HCT116 (cell line): ENCODE data around the gene CBFA2T2. TPM values are rescaled to one million over a fixed set of nuclear protein-coding genes. Genes with fewer than 3 reads are reported as not detected.

Experiments
- ATAC-seq: fragments of 200-7000 bp; cut with Tn5 transposase; 2 replicates; pipeline ENCODE4 v1.9.1; 2020; ENCODE audit warnings: mild to moderate bottlenecking, moderate library complexity
- BruUV-seq: library from RNA; stranded (reverse); fragments of 400-500 nt; replicated peaks from 2 replicates; lab custom pipeline; 2021; lab: Mats Ljungman, UMichigan
- CTCF ChIA-PET: fragments of 300-600 bp; sonication (Branson Sonifier 250); formaldehyde crosslinking; loops from one replicate; lab custom pipeline; 2021; ENCODE audit warnings: antibody characterized with exemption; lab: Charles Lee
- POLR2A ChIA-PET: fragments of 300-600, 350-600 bp; sonication (Branson Sonifier 250); formaldehyde crosslinking; loops from one replicate; lab custom pipeline; 2021; ENCODE audit warnings: antibody characterized with exemption; lab: Charles Lee
- RAD21 ChIA-PET, 2 experiments: fragments of 300-600 bp; sonication (Branson Sonifier 250); formaldehyde crosslinking; loops; one replicate each; lab custom pipeline; 2023; ENCODE audit warnings: low total read pairs in 2 of 2; ENCODE audit not compliant: uncharacterized antibody in 2 of 2, unreplicated experiment in 2 of 2, low non-redundant PET in 1 of 2; lab: Charles Lee
- DNase-seq: peaks from one replicate; pipeline ENCODE4 v3.0.0-alpha.2; 2010; ENCODE audit warnings: low read depth, low spot score
- H2AFZ ChIP-seq: fragments of 200-600 bp; shearing (Covaris generic), sonication (generic); 2 replicates; pipeline ENCODE4 v1.6.1; 2017; ENCODE audit warnings: low read depth, mixed run types, mixed read lengths, antibody characterized with exemption, low read length; ENCODE audit not compliant: poor library complexity, severe bottlenecking
- H3K27ac ChIP-seq: 2 replicates; pipeline ENCODE4 v1.5.1; 2012; ENCODE audit warnings: low read depth, low read length
- H3K27me3 ChIP-seq: fragments of 200-600 bp; sonication (generic); 2 replicates; pipeline ENCODE4 v1.6.1; 2016; ENCODE audit warnings: mixed run types, low read length, mixed read lengths; ENCODE audit not compliant: insufficient read depth
- H3K36me3 ChIP-seq, 2 experiments: fragments of 200-500 bp in 1 of 2; fragments of 200-600 bp in 1 of 2; sonication (Bioruptor generic) in 1 of 2; sonication (generic) in 1 of 2; 2 replicates each; pipeline versions ENCODE4 v1.5.1 to v1.6.1; 2014 to 2016; ENCODE audit warnings: low read length in 2 of 2, inconsistent platforms in 1 of 2, mixed read lengths in 1 of 2, mixed run types in 1 of 2; ENCODE audit not compliant: insufficient read depth in 2 of 2, control insufficient read depth in 1 of 2
- H3K4me1 ChIP-seq, 2 experiments: fragments of 200-600 bp in 1 of 2; sonication (generic) in 1 of 2; 2 replicates each; pipeline versions ENCODE4 v1.5.1 to v1.6.1; 2012 to 2017; ENCODE audit warnings: low read length in 2 of 2, inconsistent platforms in 1 of 2, mild to moderate bottlenecking in 1 of 2, mixed read lengths in 1 of 2, mixed run types in 1 of 2, moderate library complexity in 1 of 2; ENCODE audit not compliant: insufficient read depth in 2 of 2, control insufficient read depth in 1 of 2
- H3K4me2 ChIP-seq: fragments of 200-600 bp; sonication (generic); 2 replicates; pipeline ENCODE4 v1.6.1; 2017; ENCODE audit warnings: mixed run types, low read length, mixed read lengths
- H3K4me3 ChIP-seq, 2 experiments: fragments of 200-600 bp in 1 of 2; sonication (generic) in 1 of 2; replicated peaks in 1 of 2; 2 replicates each; pipeline ENCODE4 v1.5.1; 2011 to 2016; ENCODE audit warnings: low read length in 2 of 2, control low read depth in 1 of 2, low read depth in 1 of 2, mild to moderate bottlenecking in 1 of 2, mixed read lengths in 1 of 2, mixed run types in 1 of 2
- H3K79me2 ChIP-seq: fragments of 200-600 bp; sonication (generic); 2 replicates; pipeline ENCODE4 v1.6.1; 2017; ENCODE audit warnings: mild to moderate bottlenecking, mixed run types, low read length, moderate library complexity, mixed read lengths; ENCODE audit not compliant: insufficient read depth
- H3K9ac ChIP-seq: fragments of 200-600 bp; sonication (generic); 2 replicates; pipeline ENCODE4 v1.6.1; 2016; ENCODE audit warnings: low read length, mixed read lengths
- H3K9me2 ChIP-seq: fragments of 200-600 bp; sonication (generic), shearing (Covaris generic); 2 replicates; pipeline ENCODE4 v1.6.1; 2017; ENCODE audit warnings: mixed run types, mild to moderate bottlenecking, moderate library complexity; ENCODE audit not compliant: insufficient read depth
- H3K9me3 ChIP-seq, 2 experiments: fragments of 200-500 bp in 1 of 2; fragments of 200-600 bp in 1 of 2; sonication (Bioruptor generic) in 1 of 2; sonication (generic) in 1 of 2; 2 replicates each; pipeline ENCODE4 v1.6.1; 2014 to 2017; ENCODE audit warnings: low read length in 2 of 2, mixed read lengths in 2 of 2, inconsistent platforms in 1 of 2, low read depth in 1 of 2, mild to moderate bottlenecking in 1 of 2, mixed run types in 1 of 2, moderate library complexity in 1 of 2; ENCODE audit not compliant: control insufficient read depth in 1 of 2, insufficient read depth in 1 of 2
- H4K20me1 ChIP-seq: fragments of 200-600 bp; sonication (generic), shearing (Covaris generic); 2 replicates; pipeline ENCODE4 v1.6.1; 2017; ENCODE audit warnings: mixed run types, mild to moderate bottlenecking, moderate library complexity; ENCODE audit not compliant: insufficient read depth
- CBX3 ChIP-seq: IDR thresholded peaks from 2 replicates; pipeline ENCODE4 v1.6.1; 2012; ENCODE audit warnings: low read depth
- FOSL1 ChIP-seq: IDR thresholded peaks from 2 replicates; pipeline ENCODE4 v1.6.1; 2012; ENCODE audit warnings: low read depth
- JUND ChIP-seq: IDR thresholded peaks from 2 replicates; pipeline ENCODE4 v1.6.1; 2012
- POLR2A ChIP-seq: IDR thresholded peaks from 2 replicates; pipeline ENCODE4 v1.7.0; 2011; ENCODE audit warnings: borderline replicate concordance; ENCODE audit not compliant: insufficient read depth, insufficient read length; ENCODE audit errors: extremely low read depth
- POLR2AphosphoS5 ChIP-seq: IDR thresholded peaks from 2 replicates; pipeline ENCODE4 v1.6.1; 2011; ENCODE audit warnings: mild to moderate bottlenecking, low read depth, low read length, moderate library complexity
- RAD21 ChIP-seq: IDR thresholded peaks from 2 replicates; pipeline ENCODE4 v1.6.1; 2012; ENCODE audit warnings: low read depth, mild to moderate bottlenecking
- SRF ChIP-seq: IDR thresholded peaks from 2 replicates; pipeline ENCODE4 v1.6.1; 2012; ENCODE audit warnings: low read depth
- YY1 ChIP-seq: IDR thresholded peaks from 2 replicates; pipeline ENCODE4 v1.6.1; 2011; ENCODE audit warnings: low read length, low read depth, moderate library complexity, mild to moderate bottlenecking; ENCODE audit not compliant: insufficient replicate concordance; ENCODE audit errors: extremely low read depth
- ZFX ChIP-seq: fragments of 450-650 bp; IDR thresholded peaks from 2 replicates; pipeline ENCODE4 v1.6.1; 2017
- ZNF274 ChIP-seq: fragments of 200-500 bp; sonication (Bioruptor generic); IDR thresholded peaks from 2 replicates; pipeline ENCODE4 v1.6.1; 2014; ENCODE audit warnings: mild to moderate bottlenecking, low read depth, low read length, inconsistent platforms
- intact Hi-C: fragments of 100-400 bp; cut with micrococcal nuclease; formaldehyde crosslinking; loops from 2 replicates; pipeline ENCODE4 v1.10.0; 2022
- total RNA-seq: library from RNA; stranded (reverse); gene quantifications from one replicate; pipeline ENCODE4 v1.2.1, GENCODE V29; 2021; ENCODE audit not compliant: unreplicated experiment
- TF ChIP-seq, protein P1 (sequence below): IDR thresholded peaks from 2 replicates; pipeline ENCODE4 v1.6.1; 2011; ENCODE audit warnings: mild to moderate bottlenecking, low read length, moderate library complexity; ENCODE audit not compliant: insufficient replicate concordance; ENCODE audit errors: extremely low read depth
- TF ChIP-seq, protein P2 (sequence below), 3 experiments: fragments of 200-600 bp in 1 of 3; sonication (generic) in 1 of 3; IDR thresholded peaks in 2 of 3; conservative IDR thresholded peaks in 1 of 3; 2 replicates each; pipeline ENCODE4 v1.5.1; 2012 to 2017; ENCODE audit warnings: low read depth in 2 of 3, low read length in 2 of 3, antibody characterized with exemption in 1 of 3, borderline replicate concordance in 1 of 3, control low read depth in 1 of 3, mild to moderate bottlenecking in 1 of 3, mixed read lengths in 1 of 3, mixed run types in 1 of 3, moderate library complexity in 1 of 3; ENCODE audit not compliant: insufficient read depth in 1 of 3
- TF ChIP-seq, protein P3 (sequence below): IDR thresholded peaks from 2 replicates; pipeline ENCODE4 v1.6.1; 2012

CBFA2T2 gene
- total RNA-seq, 1 experiment from 2014 or later, result 8.0 TPM

DNA sequence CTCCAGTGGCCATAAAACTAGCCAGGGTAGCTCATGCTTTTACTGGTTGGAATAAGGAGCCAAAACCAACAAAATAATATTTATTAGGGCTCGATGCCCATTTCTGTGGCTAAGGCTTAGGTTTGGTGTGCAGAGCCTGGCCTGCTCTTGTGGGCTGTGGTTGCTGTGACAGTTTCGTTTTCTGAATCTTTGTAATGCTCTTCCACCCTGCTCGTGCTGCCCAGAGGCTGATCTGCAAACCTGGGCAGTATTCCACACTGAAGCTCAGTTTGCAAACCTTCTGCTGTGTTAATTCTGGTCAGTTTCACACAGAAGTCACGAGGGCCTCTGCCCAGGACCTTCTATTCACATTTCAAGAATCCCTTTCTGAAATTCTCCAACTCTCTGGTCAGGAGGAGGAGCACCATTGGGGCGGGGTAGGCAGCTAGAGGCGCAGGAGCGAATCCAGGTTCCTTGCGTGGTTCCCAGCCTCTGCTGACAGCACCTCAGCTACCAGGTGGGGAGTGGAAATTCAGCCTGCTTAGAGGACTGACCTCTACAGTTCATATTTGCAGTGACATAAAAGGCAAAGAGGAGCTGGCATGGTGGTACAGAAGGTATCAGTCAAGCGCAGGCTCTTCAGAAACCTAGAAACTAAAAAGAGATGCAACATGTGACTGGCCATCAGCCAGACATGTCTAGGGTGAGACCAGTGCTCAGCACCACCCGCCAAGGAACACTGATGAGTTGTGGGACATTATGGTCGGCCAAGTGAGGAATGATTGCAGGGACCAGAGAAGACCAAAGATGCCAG lies 157.9 kb downstream of the CBFA2T2 start (continued):
- TF ChIP-seq, protein P1, sequence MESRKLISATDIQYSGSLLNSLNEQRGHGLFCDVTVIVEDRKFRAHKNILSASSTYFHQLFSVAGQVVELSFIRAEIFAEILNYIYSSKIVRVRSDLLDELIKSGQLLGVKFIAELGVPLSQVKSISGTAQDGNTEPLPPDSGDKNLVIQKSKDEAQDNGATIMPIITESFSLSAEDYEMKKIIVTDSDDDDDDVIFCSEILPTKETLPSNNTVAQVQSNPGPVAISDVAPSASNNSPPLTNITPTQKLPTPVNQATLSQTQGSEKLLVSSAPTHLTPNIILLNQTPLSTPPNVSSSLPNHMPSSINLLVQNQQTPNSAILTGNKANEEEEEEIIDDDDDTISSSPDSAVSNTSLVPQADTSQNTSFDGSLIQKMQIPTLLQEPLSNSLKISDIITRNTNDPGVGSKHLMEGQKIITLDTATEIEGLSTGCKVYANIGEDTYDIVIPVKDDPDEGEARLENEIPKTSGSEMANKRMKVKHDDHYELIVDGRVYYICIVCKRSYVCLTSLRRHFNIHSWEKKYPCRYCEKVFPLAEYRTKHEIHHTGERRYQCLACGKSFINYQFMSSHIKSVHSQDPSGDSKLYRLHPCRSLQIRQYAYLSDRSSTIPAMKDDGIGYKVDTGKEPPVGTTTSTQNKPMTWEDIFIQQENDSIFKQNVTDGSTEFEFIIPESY, result no peak
- TF ChIP-seq, protein P2, sequence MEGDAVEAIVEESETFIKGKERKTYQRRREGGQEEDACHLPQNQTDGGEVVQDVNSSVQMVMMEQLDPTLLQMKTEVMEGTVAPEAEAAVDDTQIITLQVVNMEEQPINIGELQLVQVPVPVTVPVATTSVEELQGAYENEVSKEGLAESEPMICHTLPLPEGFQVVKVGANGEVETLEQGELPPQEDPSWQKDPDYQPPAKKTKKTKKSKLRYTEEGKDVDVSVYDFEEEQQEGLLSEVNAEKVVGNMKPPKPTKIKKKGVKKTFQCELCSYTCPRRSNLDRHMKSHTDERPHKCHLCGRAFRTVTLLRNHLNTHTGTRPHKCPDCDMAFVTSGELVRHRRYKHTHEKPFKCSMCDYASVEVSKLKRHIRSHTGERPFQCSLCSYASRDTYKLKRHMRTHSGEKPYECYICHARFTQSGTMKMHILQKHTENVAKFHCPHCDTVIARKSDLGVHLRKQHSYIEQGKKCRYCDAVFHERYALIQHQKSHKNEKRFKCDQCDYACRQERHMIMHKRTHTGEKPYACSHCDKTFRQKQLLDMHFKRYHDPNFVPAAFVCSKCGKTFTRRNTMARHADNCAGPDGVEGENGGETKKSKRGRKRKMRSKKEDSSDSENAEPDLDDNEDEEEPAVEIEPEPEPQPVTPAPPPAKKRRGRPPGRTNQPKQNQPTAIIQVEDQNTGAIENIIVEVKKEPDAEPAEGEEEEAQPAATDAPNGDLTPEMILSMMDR (IDR thresholded peaks at IDR 0.05 in 2 of 3, conservative IDR thresholded peaks at IDR 0.05 in 1 of 3; ENCODE audit: borderline replicate concordance in 1 of 3, insufficient read depth in 1 of 3, low read depth in 2 of 3, low read length in 2 of 3), result no peak
- TF ChIP-seq, protein P3, sequence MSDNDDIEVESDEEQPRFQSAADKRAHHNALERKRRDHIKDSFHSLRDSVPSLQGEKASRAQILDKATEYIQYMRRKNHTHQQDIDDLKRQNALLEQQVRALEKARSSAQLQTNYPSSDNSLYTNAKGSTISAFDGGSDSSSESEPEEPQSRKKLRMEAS, result no peak
- TF ChIP-seq ZFX (no peak), CBX3 (no peak), POLR2AphosphoS5 (no peak), POLR2A (no peak), JUND (no peak)

DNA sequence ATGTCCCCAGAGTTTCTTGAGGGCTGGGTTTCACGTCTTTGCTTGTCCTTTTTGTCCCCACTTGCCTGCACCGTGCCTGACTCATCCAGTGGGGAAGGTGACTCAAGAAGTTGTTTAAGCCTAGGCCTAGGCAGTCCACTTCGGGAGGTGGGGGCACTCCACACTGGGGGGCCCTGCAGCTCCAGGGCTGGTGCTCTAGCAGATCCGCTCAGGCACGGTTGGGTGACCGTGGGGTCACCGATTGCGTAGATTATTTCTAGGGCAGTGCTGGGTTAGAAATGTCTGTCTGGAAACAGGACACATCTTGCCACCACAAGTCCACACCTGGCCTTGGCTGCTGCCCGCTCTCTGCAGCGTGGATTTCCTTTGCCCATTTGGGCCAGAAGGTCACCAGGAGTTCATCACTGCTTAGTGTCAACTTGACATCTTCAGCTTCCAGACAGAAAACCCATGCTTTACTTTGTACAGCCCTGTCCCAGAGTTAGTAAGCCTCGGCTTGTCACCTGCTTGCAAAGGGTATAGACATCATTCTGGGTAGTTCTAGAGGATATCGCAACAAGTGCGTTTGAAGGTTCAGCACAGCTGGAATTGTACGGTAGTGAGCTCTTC lies 158.6 kb downstream of the CBFA2T2 start:
- no TSS peak for BruUV-seq
- Histone ChIP-seq H4K20me1 (no peaks in the 10 kb centered on the region), H3K79me2 (no peaks in the 10 kb centered on the region), H3K27me3 (no peaks in the 10 kb centered on the region), H3K36me3 (peaks cover 0 to 5% of the 10 kb centered on the region in 2 experiments; a peak in 2 of 4 replicates), H2AFZ (no peak overlapping the region), H3K9me3 (no peaks in the 10 kb centered on the region), H3K4me3 (no peak overlapping the region), H3K9ac (no peak overlapping the region), H3K4me2 (no peak overlapping the region), H3K27ac (no peak overlapping the region), H3K4me1 (peaks cover 0 to 4% of the 10 kb centered on the region in 2 experiments; a peak in 1 of 4 replicates), H3K9me2 (no peaks in the 10 kb centered on the region)
- ATAC-seq (no peak), DNase-seq (no peak)
- ChIA-PET CTCF (no interaction called here), RAD21 (no interaction called here), POLR2A (no interaction called here)
- intact Hi-C loops, result no loop called here
- TF ChIP-seq POLR2AphosphoS5 (no peak), JUND (no peak), RAD21 (no peak), SRF (no peak), ZNF274 (no peak), YY1 (no peak), FOSL1 (no peak)
